Endothelial cell (in vitro differentiated cells): ENCODE measurements around the gene SDK2. TPM values are rescaled to one million over a fixed set of nuclear protein-coding genes. Genes with fewer than 3 reads are reported as not detected.

Experiments
- DNase-seq: peaks from one replicate; pipeline ENCODE4 v3.0.0; 2021; ENCODE audit warnings: low spot score
- H3K27ac Mint-ChIP-seq: one replicate; pipeline ENCODE4 v1.8.0; 2021; ENCODE audit warnings: mixed read lengths, inconsistent platforms; ENCODE audit not compliant: unreplicated experiment
- H3K27me3 Mint-ChIP-seq: one replicate; pipeline ENCODE4 v1.8.0; 2021; ENCODE audit warnings: mild to moderate bottlenecking, moderate library complexity, mixed read lengths, inconsistent platforms; ENCODE audit not compliant: unreplicated experiment
- H3K36me3 Mint-ChIP-seq: one replicate; pipeline ENCODE4 v1.8.0; 2021; ENCODE audit warnings: mild to moderate bottlenecking, low read depth, mixed read lengths, inconsistent platforms; ENCODE audit not compliant: unreplicated experiment
- H3K4me1 Mint-ChIP-seq: one replicate; pipeline ENCODE4 v1.8.0; 2021; ENCODE audit warnings: mild to moderate bottlenecking, mixed read lengths, inconsistent platforms; ENCODE audit not compliant: unreplicated experiment
- H3K4me3 Mint-ChIP-seq: one replicate; pipeline ENCODE4 v1.8.0; 2021; ENCODE audit warnings: mild to moderate bottlenecking, mixed read lengths, inconsistent platforms; ENCODE audit not compliant: unreplicated experiment
- H3K9me3 Mint-ChIP-seq: one replicate; pipeline ENCODE4 v1.8.0; 2021; ENCODE audit warnings: mixed read lengths, inconsistent platforms; ENCODE audit not compliant: unreplicated experiment
- CTCF ChIP-seq: fragments of 200-600 bp; sonication (generic); IDR thresholded peaks from one replicate; pipeline ENCODE4 v1.5.0; 2021; ENCODE audit warnings: antibody characterized with exemption; ENCODE audit not compliant: unreplicated experiment
- total RNA-seq: library from RNA; stranded (reverse); fragmentation: NEBNext Ultra II Directional; extraction: Animal tissue kit (Norgen Biotek cat#: 25700); gene quantifications from one replicate; pipeline ENCODE4 v1.2.1, GENCODE V29; 2021; ENCODE audit not compliant: unreplicated experiment

SDK2 gene
- total RNA-seq, 1 donor from 2014 or later: 2.4 TPM

- H3K9me3 Mint-ChIP-seq: no peaks in the 10 kb centered on the region
- DNase-seq: no peak
- peaks cover 5% of the 10 kb centered on the region for H3K27me3 Mint-ChIP-seq
- no peak for TF ChIP-seq CTCF
- H3K27ac Mint-ChIP-seq: no peak overlapping the region
- H3K4me3 Mint-ChIP-seq: no peak overlapping the region
- H3K4me1 Mint-ChIP-seq: no peaks in the 10 kb centered on the region
- H3K36me3 Mint-ChIP-seq: no peaks in the 10 kb centered on the region
Measured at GRCh38 chr17:73468221-73468620, 176.0 kb downstream of the SDK2 start.

- no peaks in the 10 kb centered on the region for H3K4me1 Mint-ChIP-seq
- no peak overlapping the region for H3K27ac Mint-ChIP-seq
- no peak for DNase-seq
- no peak for TF ChIP-seq CTCF
- H3K36me3 Mint-ChIP-seq: no peaks in the 10 kb centered on the region
- no peaks in the 10 kb centered on the region for H3K9me3 Mint-ChIP-seq
- no peak overlapping the region for H3K4me3 Mint-ChIP-seq
- H3K27me3 Mint-ChIP-seq: peaks cover 4% of the 10 kb centered on the region
Measured at GRCh38 chr17:73467651-73468050, 176.6 kb downstream of the SDK2 start.

GRCh38 chr17:73466704-73467433 lies 177.4 kb downstream of the SDK2 start:
- no peak for DNase-seq
- no peaks in the 10 kb centered on the region for H3K4me1 Mint-ChIP-seq
- H3K9me3 Mint-ChIP-seq: no peaks in the 10 kb centered on the region
- H3K27me3 Mint-ChIP-seq: peaks cover 4% of the 10 kb centered on the region
- TF ChIP-seq CTCF: no peak
- no peak overlapping the region for H3K27ac Mint-ChIP-seq
- no peak overlapping the region for H3K4me3 Mint-ChIP-seq
- H3K36me3 Mint-ChIP-seq: no peaks in the 10 kb centered on the region

- H3K4me1 Mint-ChIP-seq: no peaks in the 10 kb centered on the region
- peaks cover 4% of the 10 kb centered on the region for H3K27me3 Mint-ChIP-seq
- no peak overlapping the region for H3K27ac Mint-ChIP-seq
- no peak for DNase-seq
- no peaks in the 10 kb centered on the region for H3K9me3 Mint-ChIP-seq
- no peaks in the 10 kb centered on the region for H3K36me3 Mint-ChIP-seq
- no peak overlapping the region for H3K4me3 Mint-ChIP-seq
- no peak for TF ChIP-seq CTCF
Measured at GRCh38 chr17:73465953-73466230, 178.4 kb downstream of the SDK2 start.

- no peak for DNase-seq
- Mint-ChIP-seq H3K4me1 (no peaks in the 10 kb centered on the region), H3K36me3 (no peaks in the 10 kb centered on the region), H3K4me3 (no peak overlapping the region), H3K27me3 (peaks cover 4% of the 10 kb centered on the region), H3K27ac (no peak overlapping the region), H3K9me3 (no peaks in the 10 kb centered on the region)
- no peak for TF ChIP-seq CTCF
Measured at GRCh38 chr17:73465130-73465952, 178.9 kb downstream of the SDK2 start.
